Activated T-helper 1 cell treated with Interleukin-2 at 50 U/mL for 16 hours (primary cell): ENCODE measurements around the gene CCDC106.

ENCODE experiments used
- DNase-seq: peaks from one replicate; pipeline ENCODE4 v3.0.0-alpha.2; 2020; ENCODE audit warnings: low read depth

CCDC106 gene

GRCh38 chr19:55684946-55685681 lies 37.1 kb downstream of the CCDC106 start:
- no peak for DNase-seq

DNA sequence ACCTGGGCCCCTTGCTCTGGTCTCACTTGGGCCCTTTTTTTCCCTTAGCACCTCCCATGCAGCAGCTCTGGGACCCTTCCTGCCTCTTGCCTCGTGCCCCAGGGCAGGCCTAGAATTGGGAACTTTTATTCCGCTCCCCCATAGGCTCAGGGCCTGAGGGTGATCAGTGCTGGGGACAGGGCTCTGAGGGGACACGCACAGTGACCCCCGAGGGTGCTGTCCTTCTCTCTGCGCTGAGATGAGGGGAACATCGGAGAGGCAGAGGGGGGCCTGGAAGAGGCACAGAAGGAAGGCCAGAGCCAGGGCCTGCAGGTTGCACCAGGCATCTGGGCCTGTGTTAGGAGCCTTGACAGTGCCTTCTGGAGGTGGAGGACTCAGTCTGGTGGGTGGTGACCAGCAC lies 37.8 kb downstream of the CCDC106 start:
- DNase-seq, result no peak

DNA sequence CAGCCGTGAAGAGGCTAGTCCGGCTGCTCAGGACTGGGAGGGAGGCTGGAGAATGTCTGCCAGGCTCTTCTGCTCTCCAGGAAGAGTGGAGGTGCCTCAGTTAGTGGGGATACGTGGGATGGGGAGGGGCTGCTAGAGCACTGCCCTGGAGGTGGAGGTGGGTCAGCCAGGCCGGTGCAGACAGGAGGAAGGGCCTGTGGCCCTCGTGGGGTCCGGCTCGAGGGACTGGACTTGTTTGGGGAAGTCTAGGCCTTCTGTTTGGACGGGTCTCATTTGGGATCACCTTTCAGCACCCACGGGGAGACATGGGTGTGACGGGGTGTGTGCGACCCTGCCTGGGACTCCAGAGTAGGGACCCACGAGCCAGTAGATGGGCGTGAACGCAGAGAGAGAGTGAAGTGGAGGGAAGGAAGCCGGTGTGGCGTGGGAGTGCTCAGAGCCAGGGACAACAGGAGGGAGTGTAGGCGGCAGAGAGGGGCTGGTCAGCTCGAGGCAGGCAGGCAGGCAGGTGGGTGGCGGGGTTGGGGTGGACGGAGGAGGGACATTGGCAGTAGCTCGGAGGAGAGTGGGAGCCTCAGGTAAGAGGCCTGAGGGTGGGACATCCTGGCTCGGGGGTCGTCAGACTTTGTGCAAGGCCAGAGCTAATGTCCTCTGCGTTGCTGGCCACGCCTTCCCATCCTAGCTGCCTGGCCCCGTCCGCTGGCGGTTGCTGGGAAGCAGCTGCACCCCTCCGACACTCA lies 38.5 kb downstream of the CCDC106 start:
- DNase-seq, result no peak

GRCh38 chr19:55687281-55688201 lies 39.5 kb downstream of the CCDC106 start:
- no peak for DNase-seq

GRCh38 chr19:55688422-55689218 lies 40.6 kb downstream of the CCDC106 start:
- DNase-seq, result no peak

GRCh38 chr19:55689411-55690108 lies 41.5 kb downstream of the CCDC106 start:
- no peak for DNase-seq

- DNase-seq, result no peak
Observed at GRCh38 chr19:55690109-55690768, 42.2 kb downstream of the CCDC106 start.

- DNase-seq, result no peak
Observed at GRCh38 chr19:55690769-55691545, 42.9 kb downstream of the CCDC106 start.

DNA sequence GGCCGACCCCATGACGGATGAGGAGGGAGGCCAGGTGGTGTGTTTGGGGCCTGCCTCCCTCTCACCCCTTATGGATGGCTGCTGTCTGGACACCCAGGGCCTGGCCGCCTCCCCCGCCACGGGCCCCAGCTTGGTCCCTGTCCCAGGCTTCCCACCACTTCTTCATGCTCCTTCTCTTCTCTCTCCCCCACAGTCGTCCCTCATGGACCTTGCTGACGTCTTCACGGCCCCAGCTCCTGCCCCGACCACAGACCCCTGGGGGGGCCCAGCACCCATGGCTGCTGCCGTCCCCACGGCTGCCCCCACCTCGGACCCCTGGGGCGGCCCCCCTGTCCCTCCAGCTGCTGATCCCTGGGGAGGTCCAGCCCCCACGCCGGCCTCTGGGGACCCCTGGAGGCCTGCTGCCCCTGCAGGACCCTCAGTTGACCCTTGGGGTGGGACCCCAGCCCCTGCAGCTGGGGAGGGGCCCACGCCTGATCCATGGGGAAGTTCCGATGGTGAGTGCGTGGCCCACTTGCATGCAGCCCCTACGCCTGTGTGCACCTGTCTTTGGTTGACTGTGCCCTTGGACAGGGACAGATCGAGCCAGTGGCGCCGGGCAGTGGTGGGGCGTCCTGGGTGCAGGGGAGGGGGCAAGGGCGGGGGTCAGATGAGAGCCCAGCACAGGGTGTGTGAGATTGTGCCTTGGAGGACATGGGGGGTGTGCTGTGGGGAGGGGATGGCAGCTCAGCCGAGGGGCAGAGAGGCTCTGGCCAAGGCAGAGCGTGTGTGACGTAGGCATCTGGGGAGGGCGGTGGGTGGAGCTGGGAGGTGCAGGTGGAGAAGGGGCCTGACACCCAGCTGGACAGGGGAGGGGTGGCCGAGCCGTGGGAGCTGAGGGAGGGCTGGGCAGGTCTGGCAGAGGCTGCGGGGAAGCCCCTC lies 43.8 kb downstream of the CCDC106 start:
- DNase-seq, result no peak

DNA sequence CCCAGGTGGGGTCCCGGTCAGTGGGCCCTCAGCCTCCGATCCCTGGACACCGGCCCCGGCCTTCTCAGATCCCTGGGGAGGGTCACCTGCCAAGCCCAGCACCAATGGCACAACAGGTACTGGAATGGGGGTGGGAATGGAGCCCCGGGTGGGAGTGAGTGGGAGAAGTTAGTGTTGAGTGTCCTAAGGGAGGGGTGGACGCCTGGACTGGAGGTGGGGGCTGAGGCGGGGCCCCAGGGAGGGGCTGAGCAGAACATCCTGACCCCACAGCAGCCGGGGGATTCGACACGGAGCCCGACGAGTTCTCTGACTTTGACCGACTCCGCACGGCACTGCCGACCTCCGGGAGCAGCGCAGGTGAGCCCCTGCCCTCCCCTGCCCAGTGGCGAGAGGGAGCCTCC lies 44.7 kb downstream of the CCDC106 start:
- DNase-seq, result no peak

GRCh38 chr19:55693336-55693974 lies 45.4 kb downstream of the CCDC106 start:
- DNase-seq, result no peak

DNA sequence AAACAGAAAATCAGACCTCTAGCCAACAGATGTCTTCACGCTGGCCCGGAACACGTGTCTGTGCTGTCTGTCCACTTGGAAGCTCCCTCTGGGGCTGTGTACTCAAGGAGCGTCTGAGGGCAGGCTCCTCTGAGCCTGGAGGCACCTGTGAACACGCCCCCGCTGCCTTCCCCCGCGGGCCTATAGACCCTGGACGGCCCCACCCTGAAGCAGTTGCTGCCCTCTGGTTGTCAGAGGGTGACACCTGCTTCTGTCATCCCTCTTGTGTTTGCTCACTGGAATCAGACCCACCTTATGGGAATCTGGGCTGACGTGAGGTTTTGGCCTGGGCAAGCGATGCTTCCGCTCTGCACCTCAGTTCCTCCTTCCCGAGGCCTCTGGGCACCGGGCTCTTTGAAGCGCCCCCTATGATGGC lies 46.2 kb downstream of the CCDC106 start:
- DNase-seq, result no peak

- DNase-seq, result no peak
Observed at GRCh38 chr19:55694656-55695491, 46.9 kb downstream of the CCDC106 start.

DNA sequence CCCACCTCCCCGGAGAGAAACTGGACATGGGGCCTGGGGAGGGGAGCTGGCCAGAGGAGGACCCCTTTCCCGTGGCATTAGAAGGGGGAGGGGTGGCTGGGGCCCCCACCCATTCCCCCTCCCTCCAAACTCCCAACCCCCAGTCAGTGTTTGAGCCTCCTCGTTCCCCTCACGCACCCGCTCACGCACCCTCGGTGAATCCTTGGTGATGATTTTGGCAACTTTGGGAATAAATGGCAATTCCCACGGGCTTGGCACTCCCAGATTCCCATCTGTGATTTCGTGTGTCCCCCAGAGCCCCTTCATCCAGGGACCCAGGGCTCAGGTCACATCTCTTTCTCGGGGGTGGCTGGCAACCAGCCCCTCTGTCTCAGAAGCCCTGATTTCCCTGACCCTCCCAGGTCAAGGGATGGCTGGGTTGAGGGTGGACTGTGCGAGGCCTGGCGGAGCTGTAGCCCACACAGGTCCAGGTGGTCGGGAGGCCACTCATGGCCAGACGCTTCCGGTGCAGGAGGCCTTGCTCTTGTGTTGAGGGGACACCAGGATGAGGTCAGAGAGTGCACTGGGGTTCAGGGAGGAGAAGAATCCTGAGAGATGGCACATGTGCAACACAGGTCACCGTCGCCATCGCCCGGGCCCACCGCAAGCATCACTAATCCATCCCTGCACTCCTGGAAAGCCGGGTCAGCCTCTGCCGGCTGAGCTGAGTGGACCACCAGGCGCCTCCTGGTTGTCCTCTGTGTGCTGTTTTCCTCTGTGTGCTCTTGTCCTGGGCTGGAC lies 47.7 kb downstream of the CCDC106 start:
- DNase-seq, result no peak

DNA sequence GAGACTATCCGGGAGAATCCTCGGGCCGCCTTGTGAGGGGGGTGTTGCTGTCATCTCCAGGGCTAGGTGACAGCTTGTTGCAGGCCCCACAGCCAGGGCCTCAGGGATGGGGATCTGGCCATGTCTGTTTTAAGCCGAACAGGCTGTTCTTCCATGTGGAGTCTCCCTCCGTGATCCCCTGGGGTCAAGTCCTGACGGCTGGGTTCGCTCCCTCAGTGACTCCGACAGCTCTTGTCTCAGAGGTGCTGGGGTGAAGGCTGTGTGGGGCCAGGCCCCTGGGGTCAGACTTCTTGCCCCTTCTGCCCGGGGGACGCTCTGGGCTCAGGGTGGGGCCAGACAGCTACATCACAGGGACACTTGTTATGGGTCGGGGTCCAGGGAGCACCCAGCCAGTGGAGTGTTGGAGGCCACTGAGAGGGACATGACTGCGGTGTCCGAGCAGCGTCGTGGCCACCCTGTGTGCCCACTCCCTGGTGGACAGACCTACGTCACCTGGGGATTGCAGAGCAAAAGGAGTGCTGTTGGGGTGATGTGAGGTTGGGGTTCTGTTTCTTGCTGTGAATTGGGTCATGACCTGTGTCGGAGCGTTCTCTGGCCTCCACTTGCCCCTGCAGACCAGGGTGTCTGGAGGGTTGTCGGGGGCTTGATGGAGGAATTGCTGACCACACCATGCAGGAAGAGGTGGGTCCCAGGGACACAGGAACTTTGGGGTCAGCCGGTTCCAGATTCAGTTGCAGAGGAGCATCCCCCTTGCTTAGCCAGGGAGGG lies 48.5 kb downstream of the CCDC106 start:
- DNase-seq, result no peak

- DNase-seq, result no peak
Observed at GRCh38 chr19:55697069-55697440, 49.0 kb downstream of the CCDC106 start.
